HCT116 (cell line): ENCODE results near the gene PRELP.

Source experiments
- TF ChIP-seq, protein P1 (sequence below), 3 experiments: fragments of 200-600 bp in 1 of 3; sonication (generic) in 1 of 3; IDR thresholded peaks in 2 of 3; conservative IDR thresholded peaks in 1 of 3; 2 replicates each; pipeline ENCODE4 v1.5.1; 2012 to 2017; ENCODE audit warnings: low read depth in 2 of 3, low read length in 2 of 3, antibody characterized with exemption in 1 of 3, borderline replicate concordance in 1 of 3, control low read depth in 1 of 3, mild to moderate bottlenecking in 1 of 3, mixed read lengths in 1 of 3, mixed run types in 1 of 3, moderate library complexity in 1 of 3; ENCODE audit not compliant: insufficient read depth in 1 of 3
- TF ChIP-seq, protein P2 (sequence below): IDR thresholded peaks from 2 replicates; pipeline ENCODE4 v1.6.1; 2012

DNA sequence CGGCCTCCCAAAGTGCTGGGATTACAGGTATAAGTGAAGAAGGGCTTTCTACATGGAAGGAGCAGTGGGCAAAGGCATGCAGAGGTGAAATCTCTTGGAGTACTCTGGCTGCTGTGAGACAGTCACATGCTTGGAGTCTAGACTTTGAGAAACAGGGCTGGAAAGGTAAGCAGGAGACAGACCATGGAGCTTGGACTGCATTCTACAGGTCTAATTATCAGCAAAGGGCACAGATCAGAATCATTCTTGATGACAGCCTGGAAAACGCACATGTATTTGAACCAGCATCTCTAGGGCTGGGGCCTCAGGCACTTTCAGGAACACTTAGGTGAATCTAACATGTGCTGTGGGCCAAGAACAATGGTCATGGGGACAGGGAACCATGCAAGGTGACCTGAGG is 7.3 kb upstream of the PRELP start:
- TF ChIP-seq, protein P1, sequence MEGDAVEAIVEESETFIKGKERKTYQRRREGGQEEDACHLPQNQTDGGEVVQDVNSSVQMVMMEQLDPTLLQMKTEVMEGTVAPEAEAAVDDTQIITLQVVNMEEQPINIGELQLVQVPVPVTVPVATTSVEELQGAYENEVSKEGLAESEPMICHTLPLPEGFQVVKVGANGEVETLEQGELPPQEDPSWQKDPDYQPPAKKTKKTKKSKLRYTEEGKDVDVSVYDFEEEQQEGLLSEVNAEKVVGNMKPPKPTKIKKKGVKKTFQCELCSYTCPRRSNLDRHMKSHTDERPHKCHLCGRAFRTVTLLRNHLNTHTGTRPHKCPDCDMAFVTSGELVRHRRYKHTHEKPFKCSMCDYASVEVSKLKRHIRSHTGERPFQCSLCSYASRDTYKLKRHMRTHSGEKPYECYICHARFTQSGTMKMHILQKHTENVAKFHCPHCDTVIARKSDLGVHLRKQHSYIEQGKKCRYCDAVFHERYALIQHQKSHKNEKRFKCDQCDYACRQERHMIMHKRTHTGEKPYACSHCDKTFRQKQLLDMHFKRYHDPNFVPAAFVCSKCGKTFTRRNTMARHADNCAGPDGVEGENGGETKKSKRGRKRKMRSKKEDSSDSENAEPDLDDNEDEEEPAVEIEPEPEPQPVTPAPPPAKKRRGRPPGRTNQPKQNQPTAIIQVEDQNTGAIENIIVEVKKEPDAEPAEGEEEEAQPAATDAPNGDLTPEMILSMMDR (IDR thresholded peaks at IDR 0.05 in 2 of 3, conservative IDR thresholded peaks at IDR 0.05 in 1 of 3; ENCODE audit: borderline replicate concordance in 1 of 3, insufficient read depth in 1 of 3, low read depth in 2 of 3, low read length in 2 of 3): no peak
- TF ChIP-seq, protein P2, sequence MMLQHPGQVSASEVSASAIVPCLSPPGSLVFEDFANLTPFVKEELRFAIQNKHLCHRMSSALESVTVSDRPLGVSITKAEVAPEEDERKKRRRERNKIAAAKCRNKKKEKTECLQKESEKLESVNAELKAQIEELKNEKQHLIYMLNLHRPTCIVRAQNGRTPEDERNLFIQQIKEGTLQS: no peak
